GM19438 (cell line): Measurements from ENCODE around the gene EPHB1.
"Not testable (repeated sequence)": the region's sequence is repeated elsewhere in the genome, so short reads cannot be mapped to it uniquely, and the experiment has no call there.

Experiments used
- ATAC-seq: cut with Tn5 transposase; IDR thresholded peaks from one replicate; pipeline ENCODE4 v1.9.1; 2021; ENCODE audit warnings: low read depth; ENCODE audit not compliant: unreplicated experiment

The EPHB1 gene

GRCh38 chr3:134775831-134776230 lies 19.2 kb upstream of the EPHB1 start:
- ATAC-seq: no peak

- ATAC-seq: no peak
Observed at GRCh38 chr3:134776518-134776917, 18.5 kb upstream of the EPHB1 start.

GRCh38 chr3:134777341-134777740 lies 17.7 kb upstream of the EPHB1 start:
- no peak for ATAC-seq

GRCh38 chr3:134788283-134788682 lies 6.8 kb upstream of the EPHB1 start:
- ATAC-seq: not testable (repeated sequence)

GRCh38 chr3:134790065-134790464 lies 5.0 kb upstream of the EPHB1 start:
- no peak for ATAC-seq

GRCh38 chr3:134791992-134792391 lies 3.1 kb upstream of the EPHB1 start:
- no peak for ATAC-seq

- no peak for ATAC-seq
Observed at GRCh38 chr3:134792700-134793099, 2.4 kb upstream of the EPHB1 start.

GRCh38 chr3:134793562-134793961 lies 1.5 kb upstream of the EPHB1 start:
- no peak for ATAC-seq

- no peak for ATAC-seq
Observed at GRCh38 chr3:134794323-134794722, 737 bp upstream of the EPHB1 start.

DNA sequence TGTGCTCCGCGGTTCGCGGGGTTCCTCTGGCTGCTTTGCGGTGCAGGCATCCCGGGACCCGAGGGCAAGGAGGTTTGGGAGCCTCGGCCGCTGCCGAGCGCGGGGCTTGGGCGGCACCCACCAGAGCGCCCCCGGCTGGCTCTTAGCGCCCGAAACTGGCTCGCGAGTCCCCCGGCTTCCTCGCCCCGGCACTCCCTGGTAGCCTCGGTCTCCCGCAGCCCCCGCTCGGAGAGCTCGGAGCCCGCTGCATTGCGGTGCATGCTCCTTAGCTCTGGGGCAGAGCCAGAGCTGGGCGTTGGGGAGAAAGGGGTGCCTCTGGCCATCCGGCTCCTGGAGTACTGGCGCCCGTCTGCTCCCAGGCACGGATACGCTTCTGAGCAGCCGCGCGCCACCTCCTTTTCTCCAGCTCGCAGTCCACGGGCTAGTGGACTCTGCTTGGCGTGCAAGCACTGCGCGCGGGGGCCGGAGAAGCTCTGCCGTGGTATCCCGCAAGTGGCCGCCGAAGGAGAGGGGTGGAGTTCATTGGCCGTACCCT lies 753 bp downstream of the EPHB1 start:
- ATAC-seq: peak; percentile 11

DNA sequence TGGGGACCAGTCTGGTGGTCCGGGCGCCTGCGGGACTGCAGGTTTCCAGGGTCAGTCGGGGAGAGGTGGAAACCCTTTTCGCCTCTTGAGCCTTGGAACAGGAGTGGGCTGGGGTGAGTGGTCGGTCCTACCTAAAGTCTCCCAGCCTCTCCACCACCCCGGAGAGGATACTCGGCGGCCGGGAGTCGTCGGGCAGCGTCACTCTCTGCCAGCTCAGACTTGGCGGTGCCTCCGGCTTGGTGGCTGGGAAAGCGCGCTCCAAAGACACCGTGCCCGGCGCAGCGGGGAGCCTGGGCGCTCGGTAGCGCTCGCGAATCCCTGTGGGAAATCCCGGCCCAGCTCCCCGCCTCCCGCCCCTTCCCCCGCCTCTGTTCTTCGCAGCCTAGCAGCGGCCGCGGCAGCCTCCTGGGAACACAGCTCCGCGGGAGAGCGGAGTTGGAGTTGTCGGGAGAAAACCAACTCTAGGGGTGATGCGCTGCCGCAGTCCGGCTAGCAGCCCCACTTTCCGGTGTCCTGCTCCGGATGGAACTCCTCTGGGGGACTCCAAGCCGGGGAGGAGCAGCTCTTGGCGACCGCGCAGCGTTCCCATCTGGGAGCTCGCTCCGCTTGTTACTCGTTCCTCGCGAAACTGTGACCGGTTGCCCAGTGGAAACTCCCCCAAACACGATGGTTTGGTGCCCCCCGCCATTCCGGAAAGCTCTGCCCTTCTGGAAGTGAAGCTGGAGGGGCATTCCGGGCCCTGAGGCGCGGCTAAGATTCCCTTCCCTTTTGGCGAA lies 1.4 kb downstream of the EPHB1 start:
- no peak for ATAC-seq

DNA sequence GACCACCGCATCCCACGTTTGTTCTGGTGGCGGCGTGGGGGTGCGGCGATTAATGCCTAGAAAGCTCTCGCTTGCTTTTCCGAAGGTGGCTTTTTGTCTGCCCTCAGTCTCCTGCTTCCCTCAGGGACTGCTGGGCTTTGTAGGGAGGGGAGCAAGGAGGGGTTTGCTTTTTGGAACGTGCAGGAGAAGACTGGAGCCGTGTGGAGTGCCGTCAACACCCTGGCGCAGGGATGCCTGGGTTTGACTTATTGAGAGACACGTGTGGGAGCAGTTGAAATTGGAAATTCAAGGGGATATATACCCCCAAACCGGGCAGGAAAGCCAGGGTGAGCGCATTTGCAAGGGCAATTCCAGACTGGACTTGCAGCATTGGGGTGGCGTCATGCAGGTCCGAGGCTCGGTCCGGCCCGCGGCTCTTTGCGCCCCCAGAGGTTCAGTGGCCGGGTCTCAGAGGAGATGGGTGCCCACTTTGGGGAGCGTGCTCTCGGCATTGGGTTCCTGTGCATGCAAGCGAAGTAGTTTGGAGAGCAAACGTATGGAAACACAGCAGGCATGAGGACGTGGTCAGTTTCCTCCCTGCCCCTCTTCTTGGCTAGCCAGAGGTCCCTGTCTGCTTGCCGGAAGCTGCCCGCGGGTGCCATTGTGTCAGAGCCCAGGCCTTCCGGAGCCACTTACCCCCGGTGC lies 2.1 kb downstream of the EPHB1 start:
- no peak for ATAC-seq

GRCh38 chr3:134797741-134798451 lies 2.8 kb downstream of the EPHB1 start:
- no peak for ATAC-seq

DNA sequence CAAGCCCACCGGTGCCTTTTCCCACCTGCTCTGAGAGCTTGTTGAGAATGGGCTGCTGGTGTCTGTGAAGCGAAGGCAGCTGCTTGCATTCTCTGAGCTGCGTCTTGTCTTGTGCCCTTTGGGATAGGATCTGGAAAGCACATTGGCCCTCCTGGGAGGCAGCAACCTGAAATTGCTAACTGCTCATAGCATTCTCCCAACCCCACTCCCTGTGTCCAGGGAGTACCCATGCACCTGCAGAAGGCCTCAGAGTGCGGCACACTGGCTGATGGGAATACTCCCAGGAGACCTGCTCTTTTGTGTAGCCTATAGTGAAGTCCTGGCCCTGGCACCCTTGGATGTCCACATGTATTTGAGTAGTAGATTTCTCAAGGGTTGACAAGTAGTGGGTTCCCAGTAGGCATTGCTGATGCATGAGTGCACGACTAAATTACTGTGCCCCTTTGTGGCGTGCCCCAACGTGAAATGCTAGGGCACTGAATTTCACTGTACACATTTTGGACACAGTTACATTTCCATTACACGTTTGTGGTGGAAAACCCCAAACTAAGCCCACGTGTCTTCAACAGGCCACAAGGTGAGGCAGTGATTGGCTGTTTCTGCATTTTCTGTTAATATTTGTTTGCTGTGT lies 3.7 kb downstream of the EPHB1 start:
- no peak for ATAC-seq

- no peak for ATAC-seq
Observed at GRCh38 chr3:134799393-134799792, 4.3 kb downstream of the EPHB1 start.

DNA sequence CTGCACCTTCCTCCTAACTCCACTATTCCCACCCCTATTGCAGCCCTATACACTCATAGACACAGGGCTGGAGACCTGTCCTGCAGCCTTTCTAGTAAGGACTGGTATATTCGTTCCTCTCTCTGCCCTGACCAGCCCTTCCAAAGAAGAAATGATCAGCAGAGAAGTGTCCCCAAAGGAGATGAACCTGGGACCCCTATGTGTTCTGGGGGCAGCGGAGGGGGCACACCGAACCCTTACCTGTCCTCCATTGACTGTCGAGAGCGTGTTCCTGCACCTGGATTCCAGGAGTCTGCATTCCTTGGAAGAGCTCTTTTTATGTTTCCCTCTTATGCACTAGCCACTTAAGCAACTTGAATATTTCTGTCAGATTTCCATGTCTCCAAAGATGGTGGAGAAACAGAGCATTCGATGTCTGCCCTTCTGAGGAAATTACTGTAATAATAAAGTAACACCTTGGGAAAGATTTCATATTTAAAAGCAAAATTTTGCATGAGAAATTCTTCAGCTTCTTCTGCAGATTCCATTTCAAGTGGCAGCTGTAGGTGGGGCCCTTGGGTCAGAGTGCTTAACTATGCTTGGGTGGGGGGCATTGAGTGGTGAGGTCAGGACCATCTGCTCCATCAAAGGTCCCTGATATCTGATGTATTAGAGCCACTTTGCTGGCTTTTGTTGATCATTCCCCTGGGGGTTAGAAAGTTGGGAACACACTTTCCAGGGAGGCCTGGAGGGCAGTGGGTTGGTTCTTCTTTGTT lies 6.3 kb downstream of the EPHB1 start:
- no peak for ATAC-seq

- ATAC-seq: peak; percentile 4
Observed at GRCh38 chr3:134802428-134803050, 7.5 kb downstream of the EPHB1 start.

- peak; percentile 65 for ATAC-seq
Observed at GRCh38 chr3:134803051-134803505, 8.0 kb downstream of the EPHB1 start.

DNA sequence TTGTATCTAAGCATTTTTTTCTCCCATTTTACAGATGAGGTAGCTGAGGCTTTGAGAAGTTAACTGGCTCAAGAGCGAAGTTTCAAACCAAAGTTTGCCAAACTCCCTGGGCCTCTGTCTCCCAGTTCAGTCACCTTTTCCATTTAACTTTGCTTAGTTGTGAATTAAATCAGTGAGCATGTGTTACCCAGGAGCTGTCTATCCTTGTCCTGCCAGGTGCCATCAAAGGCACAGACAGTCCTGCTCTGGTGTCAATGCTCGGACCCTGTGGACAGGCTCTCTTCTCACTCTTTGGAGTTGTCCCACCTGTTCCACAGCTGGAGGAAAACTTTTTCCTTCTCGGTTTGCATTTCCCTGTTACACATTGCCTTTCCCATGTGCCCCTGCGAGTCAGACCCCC lies 8.6 kb downstream of the EPHB1 start:
- ATAC-seq: no peak
